ENCODE results near the gene PSD4. TPM values are rescaled to one million over a fixed set of nuclear protein-coding genes. Genes with fewer than 3 reads are reported as not detected.

The PSD4 gene
- total and polyA plus RNA-seq, 2 of the 8 experiments (the other 6 are each of a cell fraction or from before 2014, with no cell fraction given), result 0.53 to 1.2 TPM

- TF ChIP-seq KDM1A (IDR thresholded peaks at IDR 0.05; ENCODE audit: borderline replicate concordance, low read length), result no peak
- no peak for TF ChIP-seq HDAC2 (IDR thresholded peaks at IDR 0.05; ENCODE audit: borderline replicate concordance in 1 of 2, low read depth in 2 of 2, low read length in 2 of 2)
- no peak for TF ChIP-seq TAF7 (optimal IDR thresholded peaks at IDR 0.05; ENCODE audit: borderline replicate concordance, low read depth, low read length)
- no peak for TF ChIP-seq TBP (IDR thresholded peaks at IDR 0.05; ENCODE audit: low read depth, low read length)
- no peak for TF ChIP-seq YY1 (IDR thresholded peaks at IDR 0.05; ENCODE audit: low read depth, low read length)
- TF ChIP-seq CEBPB (IDR thresholded peaks at IDR 0.05; ENCODE audit: low read depth, low read length), result no peak
- TF ChIP-seq ATF2 (IDR thresholded peaks at IDR 0.05; ENCODE audit: low read length), result no peak
- TF ChIP-seq CBX5 (IDR thresholded peaks at IDR 0.05; ENCODE audit: low read depth, low read length), result no peak
Observed at GRCh38 chr2:113138428-113139322, 35.1 kb upstream of the PSD4 start (continued).
